Liver (tissue), 9 donors: Measurements from ENCODE around the gene KRTAP2-1. TPM values are rescaled to one million over a fixed set of nuclear protein-coding genes. Genes with fewer than 3 reads are reported as not detected.

Source experiments
- DNase-seq: peaks from one replicate; pipeline ENCODE4 v3.0.0-alpha.2; 2017; ENCODE audit warnings: low spot score
- H3K27ac ChIP-seq, 2 donors: one replicate each; pipeline ENCODE4 v1.7.0; 2013; ENCODE audit warnings: inconsistent platforms in 2 of 2, low read length in 2 of 2, control low read depth in 1 of 2, low read depth in 1 of 2, mild to moderate bottlenecking in 1 of 2
- H3K27me3 ChIP-seq, 4 donors: one replicate each; pipeline versions ENCODE4 v1.6.1 to v1.7.0; 2013; ENCODE audit warnings: low read length in 3 of 4, inconsistent platforms in 1 of 4, mild to moderate bottlenecking in 1 of 4, moderate library complexity in 1 of 4; ENCODE audit not compliant: control insufficient read depth in 4 of 4, insufficient read depth in 4 of 4
- H3K36me3 ChIP-seq, 4 donors: one replicate each; pipeline versions ENCODE4 v1.6.1 to v1.7.0; 2013; ENCODE audit warnings: low read length in 3 of 4, mild to moderate bottlenecking in 3 of 4, low read depth in 1 of 4, moderate library complexity in 1 of 4; ENCODE audit not compliant: control insufficient read depth in 4 of 4, insufficient read depth in 3 of 4
- H3K4me1 ChIP-seq, 4 donors: one replicate each; pipeline versions ENCODE4 v1.6.1 to v1.7.0; 2013; ENCODE audit warnings: low read length in 3 of 4, mild to moderate bottlenecking in 3 of 4, moderate library complexity in 1 of 4; ENCODE audit not compliant: control insufficient read depth in 4 of 4, insufficient read depth in 4 of 4
- H3K4me3 ChIP-seq, 3 donors: one replicate each; pipeline versions ENCODE4 v1.6.1 to v1.7.0; 2013; ENCODE audit warnings: low read length in 3 of 3, control low read depth in 1 of 3, low read depth in 1 of 3, mild to moderate bottlenecking in 1 of 3
- H3K9ac ChIP-seq, 2 donors: one replicate each; pipeline ENCODE4 v1.7.0; 2013; ENCODE audit warnings: low read length in 2 of 2, mild to moderate bottlenecking in 2 of 2, moderate library complexity in 2 of 2, control low read depth in 1 of 2, low read depth in 1 of 2
- H3K9me3 ChIP-seq, 4 donors: one replicate each; pipeline versions ENCODE4 v1.6.1 to v1.7.0; 2013; ENCODE audit warnings: low read length in 3 of 4; ENCODE audit not compliant: control insufficient read depth in 4 of 4
- EGR1 ChIP-seq, 2 donors: IDR thresholded peaks; 2 replicates each; pipeline ENCODE4 v1.6.1; 2016 to 2018; ENCODE audit warnings: antibody characterized with exemption in 2 of 2, low read depth in 2 of 2
- FOXA1 ChIP-seq: IDR thresholded peaks from 2 replicates; pipeline ENCODE4 v1.6.1; 2016; ENCODE audit warnings: antibody characterized with exemption
- FOXA2 ChIP-seq: IDR thresholded peaks from 2 replicates; pipeline ENCODE4 v1.6.1; 2016; ENCODE audit warnings: antibody characterized with exemption
- GABPA ChIP-seq, 2 donors: IDR thresholded peaks in 1 of 2; conservative IDR thresholded peaks in 1 of 2; 2 replicates each; pipeline ENCODE4 v1.6.1; 2016; ENCODE audit warnings: antibody characterized with exemption in 2 of 2, mild to moderate bottlenecking in 1 of 2, moderate library complexity in 1 of 2
- HNF4A ChIP-seq, 2 donors: conservative IDR thresholded peaks; 2 replicates each; pipeline ENCODE4 v1.6.1; 2016; ENCODE audit warnings: antibody characterized with exemption in 2 of 2, mild to moderate bottlenecking in 2 of 2
- HNF4G ChIP-seq: IDR thresholded peaks from 2 replicates; pipeline ENCODE4 v1.6.1; 2016; ENCODE audit warnings: antibody characterized with exemption
- JUND ChIP-seq, 2 donors: IDR thresholded peaks; 2 replicates each; pipeline ENCODE4 v1.6.1; 2016; ENCODE audit warnings: antibody characterized with exemption in 2 of 2
- NR2F2 ChIP-seq: IDR thresholded peaks from 2 replicates; pipeline ENCODE4 v1.6.1; 2016; ENCODE audit warnings: antibody characterized with exemption
- RAD21 ChIP-seq, 2 donors: IDR thresholded peaks; 2 replicates each; pipeline ENCODE4 v1.6.1; 2016; ENCODE audit warnings: antibody characterized with exemption in 2 of 2, mild to moderate bottlenecking in 2 of 2
- REST ChIP-seq: IDR thresholded peaks from 2 replicates; pipeline ENCODE4 v1.6.1; 2016; ENCODE audit warnings: antibody characterized with exemption, mild to moderate bottlenecking
- RXRA ChIP-seq, 2 donors: IDR thresholded peaks; 2 replicates each; pipeline ENCODE4 v1.6.1; 2017 to 2018; ENCODE audit warnings: antibody characterized with exemption in 2 of 2, mild to moderate bottlenecking in 1 of 2
- SP1 ChIP-seq: IDR thresholded peaks from 2 replicates; pipeline ENCODE4 v1.6.1; 2018; ENCODE audit warnings: antibody characterized with exemption, mild to moderate bottlenecking
- TAF1 ChIP-seq: conservative IDR thresholded peaks from 2 replicates; pipeline ENCODE4 v1.6.1; 2016; ENCODE audit warnings: antibody characterized with exemption, mild to moderate bottlenecking
- ZBTB33 ChIP-seq: IDR thresholded peaks from 2 replicates; pipeline ENCODE4 v1.6.1; 2016; ENCODE audit warnings: antibody characterized with exemption
- WGBS: extraction: QIAGEN DNeasy Blood & Tissue Kit; methylation state at CpG from one replicate; pipeline ENCODE4 v1.1.7; 2013; 5-methylcytosine and 5-hydroxymethylcytosine counted together
- polyA plus RNA-seq, 2 donors: library from polyadenylated mRNA; stranded (reverse) in 1 of 2; unstranded in 1 of 2; fragments of 200-250 nt in 1 of 2; fragments of >200 nt in 1 of 2; fragmentation: Nextera tagmentation in 1 of 2; extraction: Ambion mirVana in 1 of 2; gene quantifications; one replicate each; pipeline versions ENCODE4 v1.2.1 to v1.2.3, GENCODE V29; 2013 to 2015
- total RNA-seq, 2 donors: library from RNA; depleted of rRNA; stranded (reverse); fragments of >200 nt; gene quantifications; one replicate each; pipeline ENCODE4 v1.2.3, GENCODE V29; 2014
- TF ChIP-seq, protein P1 (sequence below): fragments of 150-350 bp; IDR thresholded peaks from 2 replicates; pipeline ENCODE4 v1.5.1; 2017; ENCODE audit warnings: improper control_type of control experiment, low read depth, low read length; ENCODE audit not compliant: missing input control
- donor health status: healthy.
- donor health status: healthy.
- donor health status: healthy.
- donor health status: healthy.
- donor health status: healthy.

Gene KRTAP2-1
- total and polyA plus RNA-seq, 4 donors, result not detected

GRCh38 chr17:41049110-41049509, 2.0 kb upstream of the KRTAP2-1 start:
- DNase-seq, result no peak
- H3K27me3 ChIP-seq, result peaks cover 0 to 3% (median 0%) of the 10 kb centered on the region in 4 donors
- no peak overlapping the region for H3K9ac ChIP-seq
- 55% methylated on average over 2 of the region's 2 CpGs for WGBS
- TF ChIP-seq, protein P1, sequence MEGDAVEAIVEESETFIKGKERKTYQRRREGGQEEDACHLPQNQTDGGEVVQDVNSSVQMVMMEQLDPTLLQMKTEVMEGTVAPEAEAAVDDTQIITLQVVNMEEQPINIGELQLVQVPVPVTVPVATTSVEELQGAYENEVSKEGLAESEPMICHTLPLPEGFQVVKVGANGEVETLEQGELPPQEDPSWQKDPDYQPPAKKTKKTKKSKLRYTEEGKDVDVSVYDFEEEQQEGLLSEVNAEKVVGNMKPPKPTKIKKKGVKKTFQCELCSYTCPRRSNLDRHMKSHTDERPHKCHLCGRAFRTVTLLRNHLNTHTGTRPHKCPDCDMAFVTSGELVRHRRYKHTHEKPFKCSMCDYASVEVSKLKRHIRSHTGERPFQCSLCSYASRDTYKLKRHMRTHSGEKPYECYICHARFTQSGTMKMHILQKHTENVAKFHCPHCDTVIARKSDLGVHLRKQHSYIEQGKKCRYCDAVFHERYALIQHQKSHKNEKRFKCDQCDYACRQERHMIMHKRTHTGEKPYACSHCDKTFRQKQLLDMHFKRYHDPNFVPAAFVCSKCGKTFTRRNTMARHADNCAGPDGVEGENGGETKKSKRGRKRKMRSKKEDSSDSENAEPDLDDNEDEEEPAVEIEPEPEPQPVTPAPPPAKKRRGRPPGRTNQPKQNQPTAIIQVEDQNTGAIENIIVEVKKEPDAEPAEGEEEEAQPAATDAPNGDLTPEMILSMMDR, result no peak
- TF ChIP-seq GABPA (IDR thresholded peaks at IDR 0.05 in 1 of 2, conservative IDR thresholded peaks at IDR 0.05 in 1 of 2) (no peak), HNF4G (no peak), SP1 (no peak), JUND (IDR thresholded peaks at IDR 0.05) (no peak), EGR1 (IDR thresholded peaks at IDR 0.05; ENCODE audit: low read depth in 2 of 2) (no peak), ZBTB33 (no peak), FOXA1 (no peak), NR2F2 (no peak), TAF1 (no peak), FOXA2 (no peak), RXRA (IDR thresholded peaks at IDR 0.05) (no peak), HNF4A (conservative IDR thresholded peaks at IDR 0.05) (no peak)
- H3K4me1 ChIP-seq, result no peaks in the 10 kb centered on the region
- no peaks in the 10 kb centered on the region for H3K9me3 ChIP-seq
- H3K4me3 ChIP-seq, result no peak overlapping the region
- no peaks in the 10 kb centered on the region for H3K36me3 ChIP-seq
- no peak overlapping the region for H3K27ac ChIP-seq

- no peaks in the 10 kb centered on the region for H3K9me3 ChIP-seq
- no peak overlapping the region for H3K9ac ChIP-seq
- no peak for TF ChIP-seq REST
- TF ChIP-seq RAD21 (IDR thresholded peaks at IDR 0.05), result no peak
- no peak overlapping the region for H3K27ac ChIP-seq
- DNase-seq, result no peak
- WGBS, result 58% methylated on average over 7 of the region's 7 CpGs
- H3K4me3 ChIP-seq, result no peak overlapping the region
- H3K36me3 ChIP-seq, result no peaks in the 10 kb centered on the region
- no peaks in the 10 kb centered on the region for H3K4me1 ChIP-seq
- H3K27me3 ChIP-seq, result peaks cover 0 to 3% (median 0%) of the 10 kb centered on the region in 4 donors
Measured at GRCh38 chr17:41048441-41048840, 1.3 kb upstream of the KRTAP2-1 start.
